OCI-LY7 (cell line): Measurements from ENCODE around the gene UBE3D. TPM values are rescaled to one million over a fixed set of nuclear protein-coding genes. Genes with fewer than 3 reads are reported as not detected.
"Not testable (repeated sequence)": the region's sequence is repeated elsewhere in the genome, so short reads cannot be mapped to it uniquely, and the experiment has no call there.

Experiments used
- BruUV-seq: library from RNA; stranded (reverse); fragments of 400-500 nt; replicated peaks from 2 replicates; lab custom pipeline; 2021; lab: Mats Ljungman, UMichigan
- CTCF ChIA-PET: fragments of 300-600 bp; sonication (Branson Sonifier 250); formaldehyde crosslinking; loops from one replicate; lab custom pipeline; 2022; ENCODE audit warnings: antibody characterized with exemption; ENCODE audit not compliant: unreplicated experiment; lab: Charles Lee
- POLR2A ChIA-PET: fragments of 300-600 bp; sonication (Branson Sonifier 250); formaldehyde crosslinking; loops from one replicate; lab custom pipeline; 2022; ENCODE audit warnings: antibody characterized with exemption; lab: Charles Lee
- DNase-seq: peaks from one replicate; pipeline ENCODE4 v3.0.0-alpha.2; 2015; ENCODE audit warnings: low spot score
- H2AFZ ChIP-seq: fragments of 200-600 bp; sonication (generic), shearing (Covaris generic); 2 replicates; pipeline ENCODE4 v1.6.1; 2014; ENCODE audit warnings: mild to moderate bottlenecking, antibody characterized with exemption, low read length, moderate library complexity
- H3K27ac ChIP-seq: fragments of 200-600 bp; sonication (generic); 2 replicates; pipeline ENCODE4 v1.5.1; 2014; ENCODE audit warnings: mixed run types, low read depth, mild to moderate bottlenecking, moderate library complexity, low read length, inconsistent platforms; ENCODE audit not compliant: poor library complexity, severe bottlenecking
- H3K36me3 ChIP-seq: fragments of 200-600 bp; sonication (generic); 2 replicates; pipeline ENCODE4 v1.6.1; 2014; ENCODE audit warnings: mild to moderate bottlenecking, antibody characterized with exemption, low read length, moderate library complexity, mixed read lengths; ENCODE audit not compliant: insufficient read depth
- H3K4me1 ChIP-seq: fragments of 200-600 bp; sonication (generic); 2 replicates; pipeline ENCODE4 v1.5.1; 2014; ENCODE audit warnings: mild to moderate bottlenecking, low read length; ENCODE audit not compliant: insufficient read depth, poor library complexity, severe bottlenecking
- H3K4me2 ChIP-seq: fragments of 200-600 bp; sonication (generic); 2 replicates; pipeline ENCODE4 v1.6.1; 2014; ENCODE audit warnings: mild to moderate bottlenecking, low read length
- H3K4me3 ChIP-seq: fragments of 200-600 bp; sonication (generic); 2 replicates; pipeline ENCODE4 v1.5.1; 2014; ENCODE audit warnings: mild to moderate bottlenecking, low read depth, low read length; ENCODE audit not compliant: poor library complexity, severe bottlenecking
- H3K79me2 ChIP-seq: fragments of 200-600 bp; sonication (generic); 2 replicates; pipeline ENCODE4 v1.6.1; 2016; ENCODE audit warnings: low read depth, mild to moderate bottlenecking, low read length, moderate library complexity, mixed read lengths; ENCODE audit not compliant: insufficient read depth
- H3K9me2 ChIP-seq: fragments of 200-600 bp; sonication (generic); 2 replicates; pipeline ENCODE4 v1.6.1; 2016; ENCODE audit warnings: mild to moderate bottlenecking, low read length, mixed read lengths; ENCODE audit not compliant: insufficient read depth
- H3K9me3 ChIP-seq: fragments of 200-600 bp; sonication (generic); 2 replicates; pipeline ENCODE4 v1.6.1; 2014; ENCODE audit warnings: mild to moderate bottlenecking, mixed run types, low read length, mixed read lengths
- H4K20me1 ChIP-seq: fragments of 200-600 bp; sonication (generic); 2 replicates; pipeline ENCODE4 v1.6.1; 2014; ENCODE audit warnings: mild to moderate bottlenecking, antibody characterized with exemption, low read length, moderate library complexity, mixed read lengths; ENCODE audit not compliant: insufficient read depth
- EZH2phosphoT487 ChIP-seq: fragments of 200-600 bp; sonication (generic); IDR thresholded peaks from 2 replicates; pipeline ENCODE4 v1.6.1; 2018; ENCODE audit warnings: low read depth, borderline replicate concordance, mild to moderate bottlenecking, mixed run types, antibody characterized with exemption, low read length, moderate library complexity, mixed read lengths
- intact Hi-C: fragments of 100-400 bp; cut with micrococcal nuclease; formaldehyde crosslinking; loops from one replicate; pipeline ENCODE4 v1.10.0; 2022; ENCODE audit not compliant: unreplicated experiment
- total RNA-seq, 2 experiments: library from RNA; depleted of rRNA in 1 of 2; stranded (reverse); fragments of >200 nt in 1 of 2; shearing (Covaris generic) in 1 of 2; gene quantifications; 2 replicates each; pipeline ENCODE4 v1.2.3, GENCODE V29; 2014 to 2022
- TF ChIP-seq, protein P1 (sequence below): fragments of 200-600 bp; sonication (generic); conservative IDR thresholded peaks from 2 replicates; pipeline ENCODE4 v1.5.1; 2014; ENCODE audit warnings: mild to moderate bottlenecking, antibody characterized with exemption, low read length, moderate library complexity, mixed read lengths

UBE3D gene
- total RNA-seq, 2 experiments from 2014 or later: 11.0 to 15.1 TPM

DNA sequence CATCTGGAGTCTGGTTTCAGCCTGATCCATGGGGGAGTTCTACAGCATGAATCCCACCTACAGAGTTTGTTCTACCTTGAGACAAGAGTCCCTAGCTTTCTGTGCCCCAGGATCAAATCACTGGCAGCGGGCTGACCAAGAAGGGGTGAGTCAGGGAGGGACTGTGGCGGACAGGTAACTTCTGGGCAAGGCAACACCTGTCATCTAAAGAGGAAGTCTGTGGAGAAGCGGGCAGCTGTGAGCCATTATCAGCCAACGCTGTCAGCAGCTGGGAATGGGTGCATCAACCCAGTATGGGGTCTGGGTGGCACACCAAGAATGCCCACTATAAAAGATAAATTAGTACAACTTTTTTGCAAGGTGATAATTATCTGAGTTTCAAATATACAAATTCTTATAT, 45.9 kb downstream of the UBE3D start:
- H3K4me1 ChIP-seq: no peaks in the 10 kb centered on the region
- no peaks in the 10 kb centered on the region for H3K9me3 ChIP-seq
- no peak for DNase-seq
- POLR2A ChIA-PET: interaction anchor here (0.6 kb wide), 1 partner anchor 16 kb away, joined by 3 read pairs; no protein-coding TSS in a partner anchor
- no peak overlapping the region for H3K27ac ChIP-seq
- H3K4me2 ChIP-seq: no peak overlapping the region
- H2AFZ ChIP-seq: no peak overlapping the region
- intact Hi-C loops: no loop called here
- H4K20me1 ChIP-seq: no peaks in the 10 kb centered on the region
- peaks cover 35% of the 10 kb centered on the region for H3K36me3 ChIP-seq
- no peaks in the 10 kb centered on the region for H3K9me2 ChIP-seq
- no TSS peak for BruUV-seq
- no peaks in the 10 kb centered on the region for H3K79me2 ChIP-seq
- H3K4me3 ChIP-seq: no peak overlapping the region
- TF ChIP-seq, protein P1, sequence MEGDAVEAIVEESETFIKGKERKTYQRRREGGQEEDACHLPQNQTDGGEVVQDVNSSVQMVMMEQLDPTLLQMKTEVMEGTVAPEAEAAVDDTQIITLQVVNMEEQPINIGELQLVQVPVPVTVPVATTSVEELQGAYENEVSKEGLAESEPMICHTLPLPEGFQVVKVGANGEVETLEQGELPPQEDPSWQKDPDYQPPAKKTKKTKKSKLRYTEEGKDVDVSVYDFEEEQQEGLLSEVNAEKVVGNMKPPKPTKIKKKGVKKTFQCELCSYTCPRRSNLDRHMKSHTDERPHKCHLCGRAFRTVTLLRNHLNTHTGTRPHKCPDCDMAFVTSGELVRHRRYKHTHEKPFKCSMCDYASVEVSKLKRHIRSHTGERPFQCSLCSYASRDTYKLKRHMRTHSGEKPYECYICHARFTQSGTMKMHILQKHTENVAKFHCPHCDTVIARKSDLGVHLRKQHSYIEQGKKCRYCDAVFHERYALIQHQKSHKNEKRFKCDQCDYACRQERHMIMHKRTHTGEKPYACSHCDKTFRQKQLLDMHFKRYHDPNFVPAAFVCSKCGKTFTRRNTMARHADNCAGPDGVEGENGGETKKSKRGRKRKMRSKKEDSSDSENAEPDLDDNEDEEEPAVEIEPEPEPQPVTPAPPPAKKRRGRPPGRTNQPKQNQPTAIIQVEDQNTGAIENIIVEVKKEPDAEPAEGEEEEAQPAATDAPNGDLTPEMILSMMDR: no peak
- TF ChIP-seq EZH2phosphoT487: no peak
- CTCF ChIA-PET: no interaction called here

DNA sequence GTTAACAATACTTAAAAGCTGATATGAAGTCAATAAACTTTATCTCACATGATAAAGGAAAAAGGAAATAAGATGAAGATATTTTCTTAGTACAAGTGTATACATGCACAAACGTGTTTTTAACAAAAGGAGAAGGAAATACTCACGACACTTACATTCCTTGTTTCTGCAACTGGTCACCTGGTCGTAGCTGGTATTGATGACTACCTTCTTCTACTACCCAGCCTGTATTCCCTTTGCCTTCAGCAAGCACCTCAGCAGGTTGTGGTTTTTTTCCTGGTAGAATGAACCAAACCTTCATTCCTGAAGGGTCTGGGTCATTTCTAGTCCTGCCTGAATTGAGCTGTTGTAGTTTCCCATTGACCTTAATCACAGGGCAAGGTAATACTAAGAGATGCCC, 54.5 kb downstream of the UBE3D start:
- H3K9me2 ChIP-seq, H3K27ac ChIP-seq, H3K36me3 ChIP-seq, H3K4me2 ChIP-seq, H3K4me3 ChIP-seq, POLR2A ChIA-PET, H3K9me3 ChIP-seq, DNase-seq, H3K4me1 ChIP-seq, H2AFZ ChIP-seq, BruUV-seq, intact Hi-C loops, CTCF ChIA-PET, H3K79me2 ChIP-seq, H4K20me1 ChIP-seq: not testable (repeated sequence)

DNA sequence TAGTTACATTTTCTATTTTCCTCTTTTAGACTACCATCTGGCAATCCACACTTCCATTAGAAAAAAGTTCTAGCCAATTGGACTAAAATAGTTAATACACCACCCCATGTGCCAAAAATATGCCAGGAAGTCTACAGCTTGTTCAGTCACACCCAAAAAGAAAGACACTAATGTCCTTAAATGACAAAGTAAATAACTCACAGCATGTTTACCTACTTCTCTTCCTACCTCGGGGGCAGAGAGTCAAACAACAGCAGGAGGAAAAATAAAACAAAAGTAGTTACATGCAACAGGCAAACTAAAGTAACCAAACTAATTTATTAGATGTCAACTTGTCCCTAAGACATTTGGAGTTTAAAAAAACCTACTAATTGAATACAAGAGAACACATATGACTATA, 57.0 kb downstream of the UBE3D start:
- DNase-seq: no peak
- Histone ChIP-seq H3K9me3 (no peaks in the 10 kb centered on the region), H4K20me1 (no peaks in the 10 kb centered on the region), H2AFZ (no peak overlapping the region), H3K9me2 (no peaks in the 10 kb centered on the region), H3K27ac (no peak overlapping the region), H3K4me3 (no peak overlapping the region), H3K36me3 (no peaks in the 10 kb centered on the region), H3K79me2 (no peaks in the 10 kb centered on the region), H3K4me2 (no peak overlapping the region), H3K4me1 (peaks cover 4% of the 10 kb centered on the region)
- ChIA-PET POLR2A (no interaction called here), CTCF (no interaction called here)
- intact Hi-C loops: no loop called here
- BruUV-seq: no TSS peak
- TF ChIP-seq, protein P1: no peak
- TF ChIP-seq EZH2phosphoT487: no peak
